Measurements from ENCODE around the gene ZPLD1. TPM values are rescaled to one million over a fixed set of nuclear protein-coding genes. Genes with fewer than 3 reads are reported as not detected.

The ZPLD1 gene
- total RNA-seq, 4 donors from 2014 or later: not detected

GRCh38 chr3:102447272-102447671, 12.5 kb downstream of the ZPLD1 start:
- TF ChIP-seq, protein P1, sequence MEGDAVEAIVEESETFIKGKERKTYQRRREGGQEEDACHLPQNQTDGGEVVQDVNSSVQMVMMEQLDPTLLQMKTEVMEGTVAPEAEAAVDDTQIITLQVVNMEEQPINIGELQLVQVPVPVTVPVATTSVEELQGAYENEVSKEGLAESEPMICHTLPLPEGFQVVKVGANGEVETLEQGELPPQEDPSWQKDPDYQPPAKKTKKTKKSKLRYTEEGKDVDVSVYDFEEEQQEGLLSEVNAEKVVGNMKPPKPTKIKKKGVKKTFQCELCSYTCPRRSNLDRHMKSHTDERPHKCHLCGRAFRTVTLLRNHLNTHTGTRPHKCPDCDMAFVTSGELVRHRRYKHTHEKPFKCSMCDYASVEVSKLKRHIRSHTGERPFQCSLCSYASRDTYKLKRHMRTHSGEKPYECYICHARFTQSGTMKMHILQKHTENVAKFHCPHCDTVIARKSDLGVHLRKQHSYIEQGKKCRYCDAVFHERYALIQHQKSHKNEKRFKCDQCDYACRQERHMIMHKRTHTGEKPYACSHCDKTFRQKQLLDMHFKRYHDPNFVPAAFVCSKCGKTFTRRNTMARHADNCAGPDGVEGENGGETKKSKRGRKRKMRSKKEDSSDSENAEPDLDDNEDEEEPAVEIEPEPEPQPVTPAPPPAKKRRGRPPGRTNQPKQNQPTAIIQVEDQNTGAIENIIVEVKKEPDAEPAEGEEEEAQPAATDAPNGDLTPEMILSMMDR (IDR thresholded peaks at IDR 0.05; ENCODE audit: low read depth): no peak

DNA sequence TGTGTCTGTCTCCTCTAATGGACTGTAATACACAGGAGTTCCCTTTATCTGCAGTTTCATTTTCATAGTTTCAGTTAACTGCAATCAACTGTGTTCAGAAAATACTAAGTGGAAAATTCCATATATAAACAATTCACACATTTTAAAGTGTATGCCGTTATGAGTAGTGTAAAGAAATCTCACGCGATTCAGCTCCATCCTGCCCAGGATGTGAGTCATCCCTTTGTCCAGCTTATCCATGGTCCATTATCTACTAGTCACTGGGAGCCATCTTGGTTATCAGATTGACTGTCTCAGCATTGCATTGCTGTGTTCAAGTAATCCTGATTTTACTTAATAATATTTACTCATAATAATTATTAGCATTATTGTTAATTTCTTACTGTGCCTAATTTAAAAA, 14.5 kb downstream of the ZPLD1 start:
- TF ChIP-seq, protein P1 (IDR thresholded peaks at IDR 0.05; ENCODE audit: low read depth): no peak

GRCh38 chr3:102449930-102450329, 15.1 kb downstream of the ZPLD1 start:
- TF ChIP-seq, protein P1 (IDR thresholded peaks at IDR 0.05; ENCODE audit: low read depth): no peak

- TF ChIP-seq, protein P1 (IDR thresholded peaks at IDR 0.05; ENCODE audit: low read depth): no peak
Observed at GRCh38 chr3:102450976-102451375, 16.2 kb downstream of the ZPLD1 start.

- TF ChIP-seq, protein P1 (IDR thresholded peaks at IDR 0.05; ENCODE audit: low read depth): no peak
Observed at GRCh38 chr3:102451543-102451942, 16.7 kb downstream of the ZPLD1 start.

DNA sequence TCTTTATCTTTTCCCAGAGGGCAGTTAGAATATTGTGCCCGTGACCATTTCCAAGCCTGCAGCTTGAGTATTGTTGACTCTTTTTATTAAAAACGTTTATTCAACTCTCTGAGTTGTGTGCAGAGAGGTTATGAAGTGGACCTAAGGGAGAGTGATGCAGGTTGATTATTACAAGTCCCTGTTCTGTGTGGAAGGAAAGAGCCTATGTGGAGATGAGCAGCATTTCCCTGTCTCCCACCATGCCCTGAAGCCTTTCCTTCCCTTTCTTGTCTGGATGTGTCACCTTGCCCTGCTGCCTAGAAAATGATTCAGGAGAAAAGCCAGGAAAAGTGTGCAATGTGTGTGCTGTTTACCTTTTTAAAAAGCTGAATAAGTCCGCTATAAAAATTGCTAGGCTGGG, 19.4 kb downstream of the ZPLD1 start:
- TF ChIP-seq, protein P1 (IDR thresholded peaks at IDR 0.05; ENCODE audit: low read depth): no peak

DNA sequence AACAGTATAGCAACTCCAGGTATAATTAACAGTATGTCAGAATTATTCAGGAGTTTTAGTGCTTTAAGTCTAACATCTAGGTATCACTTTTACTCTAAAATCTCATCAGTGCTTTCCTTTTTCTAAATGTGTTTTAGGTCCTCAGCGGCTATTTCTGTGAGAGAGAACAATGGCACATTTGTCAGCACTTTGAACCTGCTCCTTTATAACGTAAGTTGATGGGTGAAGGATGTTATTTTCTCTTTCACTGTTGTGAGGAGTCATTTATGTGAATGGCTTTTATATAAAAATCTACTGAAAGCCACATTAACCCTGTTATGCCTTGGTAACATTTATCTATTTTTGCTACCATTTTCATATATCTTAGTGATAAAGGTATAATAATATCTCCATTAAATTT, 22.8 kb downstream of the ZPLD1 start:
- TF ChIP-seq, protein P1 (IDR thresholded peaks at IDR 0.05; ENCODE audit: low read depth): no peak
